ENCODE measurements around the gene DHRS3.

The DHRS3 gene

DNA sequence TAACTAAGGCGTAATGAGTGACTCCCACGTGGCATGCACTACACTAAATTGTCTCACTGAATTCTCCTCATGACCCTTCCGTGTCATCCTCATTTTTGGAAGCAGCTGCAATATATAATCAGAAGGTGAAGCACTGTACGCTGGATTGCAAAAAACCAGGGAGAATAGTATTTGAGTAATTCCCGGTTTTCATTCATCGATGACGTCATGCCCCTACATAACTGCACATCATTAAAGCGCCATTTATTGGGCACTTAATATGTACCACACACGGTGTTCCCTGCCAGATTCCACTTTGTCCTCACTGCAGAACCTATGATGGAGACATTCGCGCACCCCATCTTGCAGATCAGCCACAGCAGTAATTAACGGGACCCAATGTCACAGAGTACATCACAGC, 41.0 kb downstream of the DHRS3 start:
- TF ChIP-seq, protein P1, sequence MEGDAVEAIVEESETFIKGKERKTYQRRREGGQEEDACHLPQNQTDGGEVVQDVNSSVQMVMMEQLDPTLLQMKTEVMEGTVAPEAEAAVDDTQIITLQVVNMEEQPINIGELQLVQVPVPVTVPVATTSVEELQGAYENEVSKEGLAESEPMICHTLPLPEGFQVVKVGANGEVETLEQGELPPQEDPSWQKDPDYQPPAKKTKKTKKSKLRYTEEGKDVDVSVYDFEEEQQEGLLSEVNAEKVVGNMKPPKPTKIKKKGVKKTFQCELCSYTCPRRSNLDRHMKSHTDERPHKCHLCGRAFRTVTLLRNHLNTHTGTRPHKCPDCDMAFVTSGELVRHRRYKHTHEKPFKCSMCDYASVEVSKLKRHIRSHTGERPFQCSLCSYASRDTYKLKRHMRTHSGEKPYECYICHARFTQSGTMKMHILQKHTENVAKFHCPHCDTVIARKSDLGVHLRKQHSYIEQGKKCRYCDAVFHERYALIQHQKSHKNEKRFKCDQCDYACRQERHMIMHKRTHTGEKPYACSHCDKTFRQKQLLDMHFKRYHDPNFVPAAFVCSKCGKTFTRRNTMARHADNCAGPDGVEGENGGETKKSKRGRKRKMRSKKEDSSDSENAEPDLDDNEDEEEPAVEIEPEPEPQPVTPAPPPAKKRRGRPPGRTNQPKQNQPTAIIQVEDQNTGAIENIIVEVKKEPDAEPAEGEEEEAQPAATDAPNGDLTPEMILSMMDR (IDR thresholded peaks at IDR 0.05; ENCODE audit: insufficient read depth, low read length, poor library complexity, severe bottlenecking): no peak
- no peaks in the 10 kb centered on the region for H3K36me3 ChIP-seq (ENCODE audit: control insufficient read depth, insufficient read depth, low read length)
- no peak for DNase-seq (ENCODE audit: extremely low read depth, insufficient read length)
- no peaks in the 10 kb centered on the region; the same call in 1 of the 2 replicates for H3K27me3 ChIP-seq (replicated peaks; ENCODE audit: control insufficient read depth, insufficient read depth, low read length)
- H3K4me3 ChIP-seq (replicated peaks; ENCODE audit: low read depth, low read length): no peak overlapping the region

DNA sequence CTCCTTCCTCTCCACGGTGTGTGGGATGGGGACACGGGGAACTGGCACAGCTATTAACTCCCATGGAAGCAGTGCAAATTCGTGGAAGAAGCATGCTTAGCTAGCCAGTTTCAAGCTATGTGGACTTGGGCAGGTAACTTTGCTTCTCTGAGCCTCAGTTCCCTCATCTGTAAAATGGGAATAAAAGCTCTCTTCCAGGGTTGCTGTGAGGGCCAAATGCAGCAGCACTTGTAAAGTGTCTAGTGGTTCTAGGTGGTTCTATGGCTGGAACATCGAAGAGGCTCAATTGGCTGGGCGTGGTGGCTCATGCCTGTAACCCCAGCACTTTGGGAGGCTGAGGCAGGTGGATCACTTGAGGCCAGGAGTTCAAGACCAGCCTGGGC, 43.3 kb downstream of the DHRS3 start:
- TF ChIP-seq, protein P1 (IDR thresholded peaks at IDR 0.05; ENCODE audit: insufficient read depth, low read length, poor library complexity, severe bottlenecking): no peak
- Histone ChIP-seq H3K4me3 (replicated peaks; ENCODE audit: low read depth, low read length) (no peak overlapping the region), H3K36me3 (ENCODE audit: control insufficient read depth, insufficient read depth, low read length) (no peaks in the 10 kb centered on the region), H3K27me3 (replicated peaks; ENCODE audit: control insufficient read depth, insufficient read depth, low read length) (no peaks in the 10 kb centered on the region; the same call in 1 of the 2 replicates)
- DNase-seq (ENCODE audit: extremely low read depth, insufficient read length): no peak

DNA sequence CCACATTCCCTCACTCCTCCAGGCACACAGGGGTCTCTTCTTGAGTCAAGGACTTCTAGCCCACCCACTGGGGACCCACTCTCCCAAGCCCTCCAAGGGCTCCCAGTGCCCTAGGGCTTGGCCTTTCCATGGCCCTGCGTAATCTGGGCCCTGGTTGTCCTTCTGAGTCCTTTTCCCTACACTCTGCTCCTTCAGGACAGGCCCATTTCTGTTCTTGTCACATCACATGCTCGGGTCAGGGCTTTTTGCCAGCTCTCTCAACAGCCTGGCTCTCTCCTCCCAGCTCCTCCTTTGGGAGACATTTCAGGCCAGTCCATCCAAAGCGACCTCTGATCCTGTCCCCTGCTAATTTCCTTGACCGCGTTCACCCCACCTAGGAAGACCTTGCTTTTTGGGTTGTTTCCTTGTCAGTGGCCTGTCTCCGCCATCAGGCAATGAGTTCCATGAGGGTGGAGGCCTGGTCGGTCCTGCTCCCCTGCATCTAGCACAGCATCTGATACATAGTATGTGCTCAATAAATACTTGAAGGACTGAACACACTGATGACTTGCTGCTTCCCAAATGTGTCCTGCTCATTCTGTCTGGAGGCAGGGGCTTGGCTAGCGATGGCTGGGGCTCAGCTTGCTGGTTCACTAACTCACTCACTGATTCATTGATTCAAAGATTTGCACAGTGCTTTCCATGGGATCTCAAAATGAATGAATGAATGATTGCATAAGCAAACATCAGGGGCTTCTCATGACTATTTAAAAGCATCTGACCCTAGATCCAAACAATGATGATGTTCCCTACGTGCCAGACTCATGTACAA, 44.8 kb downstream of the DHRS3 start:
- TF ChIP-seq, protein P1 (IDR thresholded peaks at IDR 0.05; ENCODE audit: insufficient read depth, low read length, poor library complexity, severe bottlenecking): no peak
- Histone ChIP-seq H3K27me3 (replicated peaks; ENCODE audit: control insufficient read depth, insufficient read depth, low read length) (no peaks in the 10 kb centered on the region; the same call in 1 of the 2 replicates), H3K36me3 (ENCODE audit: control insufficient read depth, insufficient read depth, low read length) (no peaks in the 10 kb centered on the region), H3K4me3 (replicated peaks; ENCODE audit: low read depth, low read length) (no peak overlapping the region)
- no peak for DNase-seq (ENCODE audit: extremely low read depth, insufficient read length)

DNA sequence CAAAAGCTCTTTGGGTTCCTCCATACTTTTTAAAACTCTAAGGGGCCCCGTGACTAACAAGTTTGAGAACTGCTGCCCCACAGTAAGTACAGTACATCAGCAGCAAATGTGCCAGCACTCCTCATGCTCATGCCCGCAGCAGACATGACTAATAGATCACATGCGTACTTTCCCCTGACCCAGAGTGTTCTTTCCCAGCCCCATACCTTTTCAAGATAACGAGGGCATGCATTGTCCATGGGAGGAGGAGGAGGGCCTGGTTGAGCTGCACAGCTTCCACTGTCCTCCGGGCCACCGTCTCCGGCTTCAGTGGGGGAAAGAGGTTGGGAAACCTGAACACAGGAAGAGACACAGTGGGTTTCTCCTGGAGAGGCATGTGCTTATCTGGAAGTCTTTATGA, 45.5 kb downstream of the DHRS3 start:
- TF ChIP-seq, protein P1 (IDR thresholded peaks at IDR 0.05; ENCODE audit: insufficient read depth, low read length, poor library complexity, severe bottlenecking): no peak
- Histone ChIP-seq H3K36me3 (ENCODE audit: control insufficient read depth, insufficient read depth, low read length) (no peaks in the 10 kb centered on the region), H3K27me3 (replicated peaks; ENCODE audit: control insufficient read depth, insufficient read depth, low read length) (no peaks in the 10 kb centered on the region; the same call in 1 of the 2 replicates), H3K4me3 (replicated peaks; ENCODE audit: low read depth, low read length) (no peak overlapping the region)
- no peak for DNase-seq (ENCODE audit: extremely low read depth, insufficient read length)

DNA sequence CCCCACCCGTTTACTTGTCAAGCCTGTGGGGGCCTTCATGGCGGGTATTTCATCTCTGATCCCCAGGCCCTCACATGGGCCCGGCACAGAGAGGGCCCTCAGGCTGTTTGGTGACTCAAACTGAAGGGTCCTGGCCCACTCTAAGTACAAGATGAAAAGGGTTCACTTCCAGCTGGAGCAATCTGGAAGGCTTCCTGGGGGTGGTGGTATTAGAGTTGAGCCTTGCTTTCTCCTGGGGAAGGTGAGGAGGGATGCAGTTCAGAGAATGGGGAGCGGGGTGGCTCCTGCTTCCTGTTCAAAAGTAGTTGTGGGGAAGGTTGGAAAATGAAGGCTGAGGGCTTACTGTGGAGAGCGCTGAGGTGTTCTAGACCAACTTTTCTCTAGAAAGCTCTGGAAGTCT, 47.7 kb downstream of the DHRS3 start:
- DNase-seq (ENCODE audit: extremely low read depth, insufficient read length): no peak
- TF ChIP-seq, protein P1 (IDR thresholded peaks at IDR 0.05; ENCODE audit: insufficient read depth, low read length, poor library complexity, severe bottlenecking): no peak
- no peaks in the 10 kb centered on the region for H3K36me3 ChIP-seq (ENCODE audit: control insufficient read depth, insufficient read depth, low read length)
- H3K4me3 ChIP-seq (replicated peaks; ENCODE audit: low read depth, low read length): no peak overlapping the region
- H3K27me3 ChIP-seq (replicated peaks; ENCODE audit: control insufficient read depth, insufficient read depth, low read length): no peaks in the 10 kb centered on the region; the same call in 1 of the 2 replicates
